Endothelial cell of umbilical vein (primary cell): ENCODE results near the gene EML4. TPM values are rescaled to one million over a fixed set of nuclear protein-coding genes. Genes with fewer than 3 reads are reported as not detected.

Source experiments
- BruUV-seq: library from RNA; stranded (reverse); fragments of 400-500 nt; replicated peaks from 2 replicates; lab custom pipeline; 2021; lab: Mats Ljungman, UMichigan
- CTCF ChIA-PET: fragments of 300-600, 350-600 bp; sonication (Branson Sonifier 250); formaldehyde crosslinking; loops from one replicate; lab custom pipeline; 2021; ENCODE audit warnings: antibody characterized with exemption, inconsistent platforms; lab: Charles Lee
- POLR2A ChIA-PET: fragments of 300-600, 350-600 bp; sonication (Branson Sonifier 250); formaldehyde crosslinking; loops from one replicate; lab custom pipeline; 2021; ENCODE audit warnings: antibody characterized with exemption, inconsistent platforms; lab: Charles Lee
- DNase-seq: peaks from one replicate; pipeline ENCODE4 v3.0.0-alpha.2; 2011; ENCODE audit warnings: low read depth, low spot score
- FAIRE-seq: peaks from 2 replicates; lab custom pipeline; 2011; peaks lifted over from hg19 to GRCh38; lab: Jason Lieb, UNC
- H2AFZ ChIP-seq: 2 replicates; pipeline ENCODE4 v1.6.0; 2012; ENCODE audit warnings: low read depth, low read length, control low read depth, inconsistent platforms
- H3K27ac ChIP-seq: 2 replicates; pipeline ENCODE4 v1.5.1; 2011; ENCODE audit warnings: low read depth, mild to moderate bottlenecking, control low read depth, low read length, moderate library complexity; ENCODE audit not compliant: insufficient read depth
- H3K27me3 ChIP-seq, 2 experiments: 2 replicates each; pipeline versions ENCODE4 v1.6.0 to v1.6.1; 2011; ENCODE audit warnings: low read length in 2 of 2, mixed read lengths in 1 of 2; ENCODE audit not compliant: control insufficient read depth in 2 of 2, insufficient read depth in 2 of 2
- H3K36me3 ChIP-seq, 2 experiments: 2 replicates in 1 of 2; 3 replicates in 1 of 2; pipeline ENCODE4 v1.5.1; 2011; ENCODE audit warnings: low read length in 2 of 2, mild to moderate bottlenecking in 1 of 2, moderate library complexity in 1 of 2; ENCODE audit not compliant: control insufficient read depth in 2 of 2, insufficient read depth in 2 of 2; ENCODE audit errors: extremely low read depth in 1 of 2
- H3K4me1 ChIP-seq: 3 replicates; pipeline ENCODE4 v1.5.1; 2011; ENCODE audit warnings: mild to moderate bottlenecking, low read length; ENCODE audit not compliant: control insufficient read depth, insufficient read depth; ENCODE audit errors: extremely low read depth
- H3K4me2 ChIP-seq: 2 replicates; pipeline ENCODE4 v1.6.1; 2011; ENCODE audit warnings: low read length, control low read depth, mixed read lengths; ENCODE audit not compliant: insufficient read depth
- H3K4me3 ChIP-seq, 3 experiments: fragments of 200-600 bp in 1 of 3; sonication (generic), shearing (Covaris generic) in 1 of 3; replicated peaks in 1 of 3; 2 replicates each; pipeline ENCODE4 v1.5.1; 2011 to 2016; ENCODE audit warnings: control low read depth in 3 of 3, low read length in 3 of 3, mild to moderate bottlenecking in 2 of 3, inconsistent platforms in 1 of 3, low read depth in 1 of 3, moderate library complexity in 1 of 3; ENCODE audit not compliant: insufficient read depth in 1 of 3
- H3K79me2 ChIP-seq: 2 replicates; pipeline ENCODE4 v1.6.0; 2012; ENCODE audit warnings: low read length, inconsistent platforms; ENCODE audit not compliant: control insufficient read depth, insufficient read depth
- H3K9ac ChIP-seq: replicated peaks from 2 replicates; pipeline ENCODE3; 2011; ENCODE audit warnings: low read length, control low read depth; ENCODE audit not compliant: insufficient read depth; ENCODE audit errors: extremely low read depth
- H3K9me1 ChIP-seq: replicated peaks from 3 replicates; pipeline ENCODE4 v1.6.0; 2011; ENCODE audit warnings: mild to moderate bottlenecking, low read length; ENCODE audit not compliant: control insufficient read depth, insufficient read depth; ENCODE audit errors: extremely low read depth
- H3K9me3 ChIP-seq: replicated peaks from 2 replicates; pipeline ENCODE4 v1.5.1; 2012; ENCODE audit warnings: low read length, inconsistent platforms; ENCODE audit not compliant: control insufficient read depth, insufficient read depth
- H4K20me1 ChIP-seq: replicated peaks from 2 replicates; pipeline ENCODE3; 2011; ENCODE audit warnings: mild to moderate bottlenecking, low read length; ENCODE audit not compliant: control insufficient read depth, insufficient read depth; ENCODE audit errors: extremely low read depth
- EZH2 ChIP-seq: IDR thresholded peaks from 2 replicates; pipeline ENCODE4 v1.6.1; 2012; ENCODE audit warnings: borderline replicate concordance, low read depth, mild to moderate bottlenecking, moderate library complexity, low read length, inconsistent platforms; ENCODE audit not compliant: severe bottlenecking
- FOS ChIP-seq: IDR thresholded peaks from 2 replicates; pipeline ENCODE4 v1.6.1; 2011; ENCODE audit warnings: mild to moderate bottlenecking, low read length, moderate library complexity, borderline replicate concordance; ENCODE audit not compliant: insufficient read depth
- GATA2 ChIP-seq: IDR thresholded peaks from 2 replicates; pipeline ENCODE4 v1.7.0; 2011; ENCODE audit warnings: low read depth, mild to moderate bottlenecking, moderate library complexity, mixed read lengths, low read length; ENCODE audit not compliant: insufficient read length, insufficient read depth
- JUN ChIP-seq: IDR thresholded peaks from 2 replicates; pipeline ENCODE4 v1.6.1; 2011; ENCODE audit warnings: borderline replicate concordance, low read depth; ENCODE audit not compliant: insufficient read length, insufficient read depth
- MYC ChIP-seq: IDR thresholded peaks from one replicate; pipeline ENCODE4 v1.6.1; 2011; ENCODE audit warnings: mild to moderate bottlenecking, low read depth, low read length
- POLR2A ChIP-seq: IDR thresholded peaks from 2 replicates; pipeline ENCODE4 v1.6.1; 2012; ENCODE audit warnings: low read depth, mild to moderate bottlenecking, control low read depth, low read length
- POLR2AphosphoS5 ChIP-seq: IDR thresholded peaks from 2 replicates; pipeline ENCODE4 v1.6.1; 2012; ENCODE audit warnings: low read depth, mild to moderate bottlenecking, control low read depth, low read length, moderate library complexity; ENCODE audit not compliant: insufficient read depth
- dilution Hi-C: fragments of 300-500 bp; cut with MboI; formaldehyde crosslinking; loops from one replicate; pipeline ENCODE4 v1.15.0; 2019; ENCODE audit warnings: low sequenced_read_pairs; ENCODE audit not compliant: extremely low pct_ligation_motif_present
- intact Hi-C: fragments of 100-400 bp; cut with micrococcal nuclease; formaldehyde crosslinking; loops from one replicate; pipeline ENCODE4 v1.10.0; 2022
- polyA plus RNA-seq, 4 experiments: library from polyadenylated mRNA; depleted of rRNA in 3 of 4; stranded (reverse) in 3 of 4; unstranded in 1 of 4; fragments of >200 nt; gene quantifications; 2 replicates each; pipeline versions ENCODE4 v1.2.1 to v1.2.3, GENCODE V29; 2011 to 2012; ENCODE audit warnings: missing spikeins in 1 of 4
- total RNA-seq: library from RNA; stranded (reverse); gene quantifications from 2 replicates; pipeline ENCODE4 v1.2.3, GENCODE V29; 2021
- TF ChIP-seq, protein P1 (sequence below), 2 donors: IDR thresholded peaks; 1 replicate in 1 of 2; 2 replicates in 1 of 2; pipeline ENCODE4 v1.5.1; 2011; ENCODE audit warnings: low read length in 2 of 2, mild to moderate bottlenecking in 2 of 2, moderate library complexity in 2 of 2, control low read depth in 1 of 2, inconsistent platforms in 1 of 2, low read depth in 1 of 2; ENCODE audit not compliant: insufficient read depth in 1 of 2; ENCODE audit errors: extremely low read depth in 1 of 2
- TF ChIP-seq, protein P2 (sequence below): IDR thresholded peaks from 2 replicates; pipeline ENCODE4 v1.6.1; 2011; ENCODE audit not compliant: insufficient read depth, insufficient read length

EML4 gene
- total and polyA plus RNA-seq, 2 donors (not counting 3 experiments of a cell fraction or from before 2014, with no cell fraction given) = 13.3 to 32.0 TPM

DNA sequence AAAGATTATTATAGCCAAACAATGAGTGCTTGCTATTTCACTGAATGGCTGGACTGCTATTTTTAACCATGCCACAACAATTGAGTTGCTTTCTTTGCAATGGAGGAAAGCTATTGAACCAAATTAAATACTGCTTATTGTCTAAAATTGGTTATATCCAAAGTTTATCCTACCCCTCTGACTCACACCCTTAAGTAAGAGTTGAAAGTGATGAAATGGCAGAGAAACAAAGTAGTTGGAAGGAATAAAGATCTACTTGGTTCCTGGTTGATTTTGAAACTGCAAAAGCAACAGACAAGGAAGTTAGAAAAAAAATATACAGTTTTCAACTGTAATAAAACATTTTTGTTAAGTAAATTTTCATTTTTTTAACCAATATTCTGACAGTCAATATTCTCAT lies 47.5 kb downstream of the EML4 start:
- no peak overlapping the region for H3K9ac ChIP-seq
- no peak overlapping the region for H3K4me3 ChIP-seq
- no peaks in the 10 kb centered on the region for H3K9me3 ChIP-seq
- BruUV-seq = no TSS peak
- TF ChIP-seq, protein P1, sequence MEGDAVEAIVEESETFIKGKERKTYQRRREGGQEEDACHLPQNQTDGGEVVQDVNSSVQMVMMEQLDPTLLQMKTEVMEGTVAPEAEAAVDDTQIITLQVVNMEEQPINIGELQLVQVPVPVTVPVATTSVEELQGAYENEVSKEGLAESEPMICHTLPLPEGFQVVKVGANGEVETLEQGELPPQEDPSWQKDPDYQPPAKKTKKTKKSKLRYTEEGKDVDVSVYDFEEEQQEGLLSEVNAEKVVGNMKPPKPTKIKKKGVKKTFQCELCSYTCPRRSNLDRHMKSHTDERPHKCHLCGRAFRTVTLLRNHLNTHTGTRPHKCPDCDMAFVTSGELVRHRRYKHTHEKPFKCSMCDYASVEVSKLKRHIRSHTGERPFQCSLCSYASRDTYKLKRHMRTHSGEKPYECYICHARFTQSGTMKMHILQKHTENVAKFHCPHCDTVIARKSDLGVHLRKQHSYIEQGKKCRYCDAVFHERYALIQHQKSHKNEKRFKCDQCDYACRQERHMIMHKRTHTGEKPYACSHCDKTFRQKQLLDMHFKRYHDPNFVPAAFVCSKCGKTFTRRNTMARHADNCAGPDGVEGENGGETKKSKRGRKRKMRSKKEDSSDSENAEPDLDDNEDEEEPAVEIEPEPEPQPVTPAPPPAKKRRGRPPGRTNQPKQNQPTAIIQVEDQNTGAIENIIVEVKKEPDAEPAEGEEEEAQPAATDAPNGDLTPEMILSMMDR (IDR thresholded peaks at IDR 0.05; ENCODE audit: extremely low read depth in 1 of 2, insufficient read depth in 1 of 2, low read depth in 1 of 2, low read length in 2 of 2) = no peak
- no peak for TF ChIP-seq GATA2
- no peak for TF ChIP-seq MYC
- no peak for TF ChIP-seq FOS
- TF ChIP-seq EZH2 = no peak
- TF ChIP-seq JUN = no peak
- TF ChIP-seq POLR2A = no peak
- no peak for TF ChIP-seq POLR2AphosphoS5
- TF ChIP-seq, protein P2, sequence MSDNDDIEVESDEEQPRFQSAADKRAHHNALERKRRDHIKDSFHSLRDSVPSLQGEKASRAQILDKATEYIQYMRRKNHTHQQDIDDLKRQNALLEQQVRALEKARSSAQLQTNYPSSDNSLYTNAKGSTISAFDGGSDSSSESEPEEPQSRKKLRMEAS = no peak
- dilution Hi-C loops = no loop called here
- no peaks in the 10 kb centered on the region for H3K79me2 ChIP-seq
- no peaks in the 10 kb centered on the region for H3K4me1 ChIP-seq
- H3K36me3 ChIP-seq = no peaks in the 10 kb centered on the region
- H3K27me3 ChIP-seq = no peaks in the 10 kb centered on the region
- DNase-seq = no peak
- H3K4me2 ChIP-seq = no peak overlapping the region
- no peak for FAIRE-seq
- H3K27ac ChIP-seq = no peak overlapping the region
- CTCF ChIA-PET = interaction anchor here (1.1 to 2.2 kb wide), 2 partner anchors 61 to 112 kb away, joined by 3 to 5 read pairs; no protein-coding TSS in a partner anchor
- no peak overlapping the region for H2AFZ ChIP-seq
- intact Hi-C loops = no loop called here
- no peaks in the 10 kb centered on the region for H4K20me1 ChIP-seq
- POLR2A ChIA-PET = no interaction called here
- no peaks in the 10 kb centered on the region for H3K9me1 ChIP-seq
